GM12864 (cell line): Measurements from ENCODE around the gene CSNK1E.

ENCODE experiments used
- DNase-seq: peaks from one replicate; pipeline ENCODE4 v3.0.0-alpha.2; 2011; ENCODE audit warnings: low read depth
- H3K4me3 ChIP-seq: 2 replicates; pipeline ENCODE4 v1.5.1; 2011; ENCODE audit warnings: mild to moderate bottlenecking, low read depth, low read length, control low read depth
- CTCF ChIP-seq: IDR thresholded peaks from 2 replicates; pipeline ENCODE4 v1.5.1; 2011; ENCODE audit warnings: low read depth, mild to moderate bottlenecking, moderate library complexity, low read length, control low read depth, inconsistent platforms; ENCODE audit errors: missing control alignments

The CSNK1E gene

GRCh38 chr22:38271927-38272372 is 45.3 kb downstream of the CSNK1E start:
- DNase-seq: no peak
- no peak for TF ChIP-seq CTCF
- peak overlapping the region; percentile 65 for H3K4me3 ChIP-seq

GRCh38 chr22:38271101-38271500 is 46.1 kb downstream of the CSNK1E start:
- DNase-seq: no peak
- H3K4me3 ChIP-seq: no peak overlapping the region
- no peak for TF ChIP-seq CTCF

- DNase-seq: no peak
- H3K4me3 ChIP-seq: no peak overlapping the region
- TF ChIP-seq CTCF: no peak
These were observed 46.9 kb downstream of the CSNK1E start for GRCh38 chr22:38270091-38270992.

- no peak for TF ChIP-seq CTCF
- H3K4me3 ChIP-seq: no peak overlapping the region
- no peak for DNase-seq
These were observed 47.8 kb downstream of the CSNK1E start for GRCh38 chr22:38269466-38269865.

GRCh38 chr22:38267086-38267485 is 50.1 kb downstream of the CSNK1E start:
- TF ChIP-seq CTCF: no peak
- DNase-seq: no peak
- no peak overlapping the region for H3K4me3 ChIP-seq

GRCh38 chr22:38266120-38266519 is 51.1 kb downstream of the CSNK1E start:
- DNase-seq: no peak
- no peak for TF ChIP-seq CTCF
- no peak overlapping the region for H3K4me3 ChIP-seq

- DNase-seq: no peak
- H3K4me3 ChIP-seq: no peak overlapping the region
- no peak for TF ChIP-seq CTCF
These were observed 52.9 kb downstream of the CSNK1E start for GRCh38 chr22:38264322-38264843.
